Measurements from ENCODE around the gene PLEKHF1.

PLEKHF1 gene

DNA sequence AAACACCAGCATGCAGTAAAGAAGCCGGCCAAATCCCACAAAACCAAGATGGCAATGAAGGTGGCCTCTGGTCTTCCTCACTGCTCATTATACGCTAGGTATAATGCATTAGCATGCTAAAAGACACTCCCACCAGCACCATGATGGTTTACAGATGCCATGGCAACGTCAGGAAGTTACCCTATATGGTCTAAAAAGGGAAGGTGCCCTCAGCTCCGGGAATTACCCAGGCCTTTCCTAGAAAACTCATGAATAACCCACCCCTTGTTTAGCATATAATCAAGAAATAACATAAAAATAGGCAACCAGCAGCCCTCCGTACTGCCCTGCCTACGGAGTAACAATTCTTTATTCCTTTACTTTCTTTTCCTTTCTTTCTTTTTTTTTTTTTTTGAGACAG lies 21.1 kb upstream of the PLEKHF1 start:
- Histone ChIP-seq H3K9me3 (replicated peaks; ENCODE audit: insufficient read depth, low read length) (no peaks in the 10 kb centered on the region), H3K27me3 (replicated peaks; ENCODE audit: insufficient read depth, low read length) (peaks cover 63% of the 10 kb centered on the region), H3K4me2 (ENCODE audit: low read depth, low read length) (no peak overlapping the region), H3K79me2 (ENCODE audit: low read length) (no peaks in the 10 kb centered on the region), H2AFZ (ENCODE audit: low read length) (no peak overlapping the region), H3K4me1 (ENCODE audit: low read length) (no peaks in the 10 kb centered on the region), H3K36me3 (replicated peaks; ENCODE audit: insufficient read depth, low read length) (no peaks in the 10 kb centered on the region), H3K9me2 (replicated peaks; ENCODE audit: insufficient read depth, low read length) (no peaks in the 10 kb centered on the region), H3F3A (ENCODE audit: insufficient read depth, low read length) (no peaks in the 10 kb centered on the region), H3K4me3 (ENCODE audit: low read length) (no peak overlapping the region), H3K27ac (ENCODE audit: low read length) (no peak overlapping the region), H3K9ac (ENCODE audit: low read length) (no peak overlapping the region), H4K20me1 (ENCODE audit: insufficient read depth, low read length) (no peaks in the 10 kb centered on the region)
- TF ChIP-seq EZH2 (optimal IDR thresholded peaks at IDR 0.05; ENCODE audit: low read depth, low read length), result no peak
- TF ChIP-seq, protein P1, sequence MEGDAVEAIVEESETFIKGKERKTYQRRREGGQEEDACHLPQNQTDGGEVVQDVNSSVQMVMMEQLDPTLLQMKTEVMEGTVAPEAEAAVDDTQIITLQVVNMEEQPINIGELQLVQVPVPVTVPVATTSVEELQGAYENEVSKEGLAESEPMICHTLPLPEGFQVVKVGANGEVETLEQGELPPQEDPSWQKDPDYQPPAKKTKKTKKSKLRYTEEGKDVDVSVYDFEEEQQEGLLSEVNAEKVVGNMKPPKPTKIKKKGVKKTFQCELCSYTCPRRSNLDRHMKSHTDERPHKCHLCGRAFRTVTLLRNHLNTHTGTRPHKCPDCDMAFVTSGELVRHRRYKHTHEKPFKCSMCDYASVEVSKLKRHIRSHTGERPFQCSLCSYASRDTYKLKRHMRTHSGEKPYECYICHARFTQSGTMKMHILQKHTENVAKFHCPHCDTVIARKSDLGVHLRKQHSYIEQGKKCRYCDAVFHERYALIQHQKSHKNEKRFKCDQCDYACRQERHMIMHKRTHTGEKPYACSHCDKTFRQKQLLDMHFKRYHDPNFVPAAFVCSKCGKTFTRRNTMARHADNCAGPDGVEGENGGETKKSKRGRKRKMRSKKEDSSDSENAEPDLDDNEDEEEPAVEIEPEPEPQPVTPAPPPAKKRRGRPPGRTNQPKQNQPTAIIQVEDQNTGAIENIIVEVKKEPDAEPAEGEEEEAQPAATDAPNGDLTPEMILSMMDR (IDR thresholded peaks at IDR 0.05; ENCODE audit: low read length), result no peak
- TF ChIP-seq EZH2phosphoT487 (IDR thresholded peaks at IDR 0.05; ENCODE audit: low read length), result no peak
- DNase-seq, result no peak

DNA sequence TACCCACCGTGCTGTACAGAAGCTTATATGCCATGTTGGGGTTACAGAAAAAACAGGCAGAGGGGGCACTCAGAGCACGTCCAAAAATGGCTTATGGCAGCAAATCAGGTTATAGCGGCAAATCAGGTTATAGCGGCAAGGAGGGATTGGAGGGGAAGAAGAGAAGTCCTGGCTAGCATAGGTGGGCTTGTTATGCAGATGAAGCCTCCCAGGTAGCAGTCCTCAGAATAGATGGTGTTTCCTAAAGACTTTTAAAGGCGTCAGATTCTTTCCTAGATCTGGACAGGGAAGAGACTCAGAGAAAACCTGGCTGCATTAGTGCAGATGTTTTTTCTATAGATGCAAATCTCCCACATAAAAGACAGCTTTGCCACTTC lies 19.8 kb upstream of the PLEKHF1 start:
- no peak overlapping the region for H3K27ac ChIP-seq (ENCODE audit: low read length)
- H3K36me3 ChIP-seq (replicated peaks; ENCODE audit: insufficient read depth, low read length), result no peaks in the 10 kb centered on the region
- H3K9me3 ChIP-seq (replicated peaks; ENCODE audit: insufficient read depth, low read length), result no peaks in the 10 kb centered on the region
- TF ChIP-seq, protein P1 (IDR thresholded peaks at IDR 0.05; ENCODE audit: low read length), result no peak
- TF ChIP-seq EZH2 (optimal IDR thresholded peaks at IDR 0.05; ENCODE audit: low read depth, low read length) (no peak), EZH2phosphoT487 (IDR thresholded peaks at IDR 0.05; ENCODE audit: low read length) (no peak)
- no peak overlapping the region for H3K9ac ChIP-seq (ENCODE audit: low read length)
- no peak overlapping the region for H3K4me3 ChIP-seq (ENCODE audit: low read length)
- H2AFZ ChIP-seq (ENCODE audit: low read length), result no peak overlapping the region
- no peaks in the 10 kb centered on the region for H3F3A ChIP-seq (ENCODE audit: insufficient read depth, low read length)
- H4K20me1 ChIP-seq (ENCODE audit: insufficient read depth, low read length), result no peaks in the 10 kb centered on the region
- peaks cover 52% of the 10 kb centered on the region for H3K27me3 ChIP-seq (replicated peaks; ENCODE audit: insufficient read depth, low read length)
- H3K9me2 ChIP-seq (replicated peaks; ENCODE audit: insufficient read depth, low read length), result no peaks in the 10 kb centered on the region
- H3K79me2 ChIP-seq (ENCODE audit: low read length), result no peaks in the 10 kb centered on the region
- no peaks in the 10 kb centered on the region for H3K4me1 ChIP-seq (ENCODE audit: low read length)
- no peak overlapping the region for H3K4me2 ChIP-seq (ENCODE audit: low read depth, low read length)
- DNase-seq, result no peak

DNA sequence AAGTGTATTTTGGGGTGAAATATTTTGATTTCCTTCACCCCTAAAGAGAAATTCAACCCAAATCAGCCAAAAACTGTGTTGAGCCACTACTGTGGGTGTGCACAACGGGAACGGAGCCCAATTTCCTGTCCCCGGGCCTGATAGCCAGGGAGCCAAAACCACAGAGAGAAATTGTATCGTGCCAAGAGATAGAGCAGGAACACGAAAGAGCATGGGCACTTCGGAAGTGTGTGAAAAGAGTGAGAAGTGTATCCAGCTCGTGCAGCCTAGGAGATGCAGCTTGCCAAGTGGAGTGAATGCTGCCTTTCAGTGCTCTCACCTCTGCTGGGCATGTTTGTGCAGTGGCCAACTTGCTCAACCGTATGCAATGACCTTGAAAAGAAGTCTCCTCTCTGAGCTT lies 19.4 kb upstream of the PLEKHF1 start:
- Histone ChIP-seq H3K9ac (ENCODE audit: low read length) (no peak overlapping the region), H3K79me2 (ENCODE audit: low read length) (no peaks in the 10 kb centered on the region), H3K36me3 (replicated peaks; ENCODE audit: insufficient read depth, low read length) (no peaks in the 10 kb centered on the region), H3K4me2 (ENCODE audit: low read depth, low read length) (no peak overlapping the region), H2AFZ (ENCODE audit: low read length) (no peak overlapping the region), H3K4me3 (ENCODE audit: low read length) (no peak overlapping the region), H3K9me3 (replicated peaks; ENCODE audit: insufficient read depth, low read length) (no peaks in the 10 kb centered on the region), H3K4me1 (ENCODE audit: low read length) (no peaks in the 10 kb centered on the region), H3K9me2 (replicated peaks; ENCODE audit: insufficient read depth, low read length) (no peaks in the 10 kb centered on the region), H4K20me1 (ENCODE audit: insufficient read depth, low read length) (no peaks in the 10 kb centered on the region), H3K27ac (ENCODE audit: low read length) (no peak overlapping the region), H3F3A (ENCODE audit: insufficient read depth, low read length) (no peaks in the 10 kb centered on the region), H3K27me3 (replicated peaks; ENCODE audit: insufficient read depth, low read length) (peaks cover 51% of the 10 kb centered on the region)
- TF ChIP-seq, protein P1 (IDR thresholded peaks at IDR 0.05; ENCODE audit: low read length), result no peak
- TF ChIP-seq EZH2 (optimal IDR thresholded peaks at IDR 0.05; ENCODE audit: low read depth, low read length), result no peak
- no peak for TF ChIP-seq EZH2phosphoT487 (IDR thresholded peaks at IDR 0.05; ENCODE audit: low read length)
- no peak for DNase-seq
